WTC11 (cell line): ENCODE data around the gene DKK3. TPM values are rescaled to one million over a fixed set of nuclear protein-coding genes. Genes with fewer than 3 reads are reported as not detected.

Experiments
- ATAC-seq: fragments of 200-7000 bp; cut with Tn5 transposase; 2 replicates; pipeline ENCODE4 v1.10.0; 2021; ENCODE audit warnings: mild to moderate bottlenecking, moderate library complexity
- CTCF ChIA-PET: fragments of 300-600 bp; sonication (Branson Sonifier 250); formaldehyde crosslinking; loops from one replicate; lab custom pipeline; 2021; ENCODE audit warnings: antibody characterized with exemption; lab: Charles Lee
- POLR2A ChIA-PET: fragments of 350-600 bp; sonication (Branson Sonifier 250); formaldehyde crosslinking; loops from one replicate; lab custom pipeline; 2021; ENCODE audit warnings: antibody characterized with exemption; lab: Charles Lee
- DNase-seq: peaks from one replicate; pipeline ENCODE4 v3.0.0; 2021; ENCODE audit warnings: low spot score
- H3K27ac Mint-ChIP-seq: 2 replicates; pipeline ENCODE4 v1.8.0; 2021; ENCODE audit warnings: mixed read lengths
- H3K27me3 Mint-ChIP-seq: 2 replicates; pipeline ENCODE4 v1.8.0; 2021; ENCODE audit warnings: low read depth, mild to moderate bottlenecking, moderate library complexity, mixed read lengths
- H3K36me3 Mint-ChIP-seq: 2 replicates; pipeline ENCODE4 v1.8.0; 2021; ENCODE audit warnings: mixed read lengths
- H3K4me1 Mint-ChIP-seq: 2 replicates; pipeline ENCODE4 v1.8.0; 2022; ENCODE audit warnings: mixed read lengths
- H3K4me3 Mint-ChIP-seq: 2 replicates; pipeline ENCODE4 v1.8.0; 2021; ENCODE audit warnings: mild to moderate bottlenecking, moderate library complexity, mixed read lengths
- H3K9me3 Mint-ChIP-seq: 2 replicates; pipeline ENCODE4 v1.8.0; 2021; ENCODE audit warnings: mixed read lengths
- ARID4B ChIP-seq: sonication (generic); formaldehyde crosslinking; IDR thresholded peaks from 2 replicates; pipeline ENCODE4 v1.8.0; 2023; ENCODE audit warnings: missing genetic modification reagents, mild to moderate bottlenecking, borderline replicate concordance
- CBFB ChIP-seq: sonication (generic); formaldehyde crosslinking; IDR thresholded peaks from 2 replicates; pipeline ENCODE4 v1.8.1; 2022; ENCODE audit warnings: mild to moderate bottlenecking, low read depth, missing genetic modification reagents
- E2F1 ChIP-seq: sonication (generic); formaldehyde crosslinking; IDR thresholded peaks from 2 replicates; pipeline ENCODE4 v1.8.0; 2022; ENCODE audit warnings: mild to moderate bottlenecking, missing genetic modification reagents
- FOXP1 ChIP-seq: sonication (generic); formaldehyde crosslinking; IDR thresholded peaks from 2 replicates; pipeline ENCODE4 v1.8.0; 2022; ENCODE audit warnings: missing genetic modification reagents, mild to moderate bottlenecking, moderate library complexity, borderline replicate concordance
- GABPB1 ChIP-seq: sonication (generic); formaldehyde crosslinking; IDR thresholded peaks from 2 replicates; pipeline ENCODE4 v1.8.1; 2023; ENCODE audit warnings: mild to moderate bottlenecking, missing genetic modification reagents
- NR1H2 ChIP-seq: sonication (generic); formaldehyde crosslinking; IDR thresholded peaks from 2 replicates; pipeline ENCODE4 v1.9.0; 2021; ENCODE audit warnings: mild to moderate bottlenecking, moderate library complexity, missing genetic modification reagents
- PRRX2 ChIP-seq: fragments of 250-450 bp; sonication (Bioruptor Pico); IDR thresholded peaks from 2 replicates; pipeline ENCODE4 v1.8.0; 2021; ENCODE audit warnings: mild to moderate bottlenecking
- RELA ChIP-seq: sonication (generic); formaldehyde crosslinking; IDR thresholded peaks from 2 replicates; pipeline ENCODE4 v1.8.1; 2022; ENCODE audit warnings: missing genetic modification reagents, mild to moderate bottlenecking, borderline replicate concordance
- USF1 ChIP-seq: sonication (generic); formaldehyde crosslinking; IDR thresholded peaks from 2 replicates; pipeline ENCODE4 v1.8.0; 2022; ENCODE audit warnings: mild to moderate bottlenecking, missing genetic modification reagents
- ZNF219 ChIP-seq: sonication (generic); formaldehyde crosslinking; IDR thresholded peaks from 2 replicates; pipeline ENCODE4 v1.8.0; 2023; ENCODE audit warnings: missing genetic modification reagents, mild to moderate bottlenecking, borderline replicate concordance
- ZNF396 ChIP-seq: fragments of 250-450 bp; sonication (Bioruptor Pico); IDR thresholded peaks from 2 replicates; pipeline ENCODE4 v1.8.0; 2021; ENCODE audit warnings: mild to moderate bottlenecking, moderate library complexity, borderline replicate concordance
- ZNF423 ChIP-seq: fragments of 250-450 bp; sonication (Bioruptor Pico); IDR thresholded peaks from 2 replicates; pipeline ENCODE4 v2.1.2; 2022; ENCODE audit warnings: mild to moderate bottlenecking, moderate library complexity
- ZNF425 ChIP-seq: fragments of 250-450 bp; sonication (Bioruptor Pico); conservative IDR thresholded peaks from 2 replicates; pipeline ENCODE4 v1.9.0; 2021; ENCODE audit warnings: mild to moderate bottlenecking
- ZNF671 ChIP-seq: fragments of 250-450 bp; sonication (Bioruptor Pico); IDR thresholded peaks from 2 replicates; pipeline ENCODE4 v1.8.0; 2021; ENCODE audit warnings: mild to moderate bottlenecking
- total RNA-seq: library from RNA; stranded (reverse); gene quantifications from 3 replicates; pipeline ENCODE4 v1.2.3, GENCODE V29; 2021
- TF ChIP-seq, protein P1 (sequence below): fragments of 250-450 bp; sonication (Bioruptor Pico); IDR thresholded peaks from 2 replicates; pipeline ENCODE4 v2.1.2; 2022; ENCODE audit warnings: mild to moderate bottlenecking, moderate library complexity
- TF ChIP-seq, protein P2 (sequence below): sonication (generic); formaldehyde crosslinking; IDR thresholded peaks from 2 replicates; pipeline ENCODE4 v1.8.0; 2022; ENCODE audit warnings: mild to moderate bottlenecking, missing genetic modification reagents

DKK3 gene
- total RNA-seq, 1 experiment from 2014 or later: 17.6 TPM

GRCh38 chr11:11985016-11985715 is 23.3 kb downstream of the DKK3 start:
- H3K27me3 Mint-ChIP-seq: no peaks in the 10 kb centered on the region
- CTCF ChIA-PET: interaction anchor here (1.0 to 1.9 kb wide), 2 partner anchors 18 kb away, joined by 3 to 6 read pairs; no protein-coding TSS in a partner anchor
- no peak overlapping the region for H3K27ac Mint-ChIP-seq
- DNase-seq (no peak), ATAC-seq (no peak)
- peaks cover 23% of the 10 kb centered on the region for H3K4me1 Mint-ChIP-seq
- peaks cover 13% of the 10 kb centered on the region for H3K36me3 Mint-ChIP-seq
- H3K4me3 Mint-ChIP-seq: no peak overlapping the region
- no peak for TF ChIP-seq ZNF219
- no peak for TF ChIP-seq ZNF396 (CRISPR knock-in tag)
- TF ChIP-seq FOXP1: no peak
- no peak for TF ChIP-seq E2F1 (CRISPR knock-in tag)
- TF ChIP-seq PRRX2 (CRISPR knock-in tag): no peak
- TF ChIP-seq GABPB1: no peak
- TF ChIP-seq RELA (CRISPR knock-in tag): no peak
- TF ChIP-seq, protein P1, sequence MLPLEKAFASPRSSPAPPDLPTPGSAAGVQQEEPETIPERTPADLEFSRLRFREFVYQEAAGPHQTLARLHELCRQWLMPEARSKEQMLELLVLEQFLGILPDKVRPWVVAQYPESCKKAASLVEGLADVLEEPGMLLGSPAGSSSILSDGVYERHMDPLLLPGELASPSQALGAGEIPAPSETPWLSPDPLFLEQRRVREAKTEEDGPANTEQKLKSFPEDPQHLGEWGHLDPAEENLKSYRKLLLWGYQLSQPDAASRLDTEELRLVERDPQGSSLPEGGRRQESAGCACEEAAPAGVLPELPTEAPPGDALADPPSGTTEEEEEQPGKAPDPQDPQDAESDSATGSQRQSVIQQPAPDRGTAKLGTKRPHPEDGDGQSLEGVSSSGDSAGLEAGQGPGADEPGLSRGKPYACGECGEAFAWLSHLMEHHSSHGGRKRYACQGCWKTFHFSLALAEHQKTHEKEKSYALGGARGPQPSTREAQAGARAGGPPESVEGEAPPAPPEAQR (CRISPR knock-in tag): no peak
- TF ChIP-seq, protein P2, sequence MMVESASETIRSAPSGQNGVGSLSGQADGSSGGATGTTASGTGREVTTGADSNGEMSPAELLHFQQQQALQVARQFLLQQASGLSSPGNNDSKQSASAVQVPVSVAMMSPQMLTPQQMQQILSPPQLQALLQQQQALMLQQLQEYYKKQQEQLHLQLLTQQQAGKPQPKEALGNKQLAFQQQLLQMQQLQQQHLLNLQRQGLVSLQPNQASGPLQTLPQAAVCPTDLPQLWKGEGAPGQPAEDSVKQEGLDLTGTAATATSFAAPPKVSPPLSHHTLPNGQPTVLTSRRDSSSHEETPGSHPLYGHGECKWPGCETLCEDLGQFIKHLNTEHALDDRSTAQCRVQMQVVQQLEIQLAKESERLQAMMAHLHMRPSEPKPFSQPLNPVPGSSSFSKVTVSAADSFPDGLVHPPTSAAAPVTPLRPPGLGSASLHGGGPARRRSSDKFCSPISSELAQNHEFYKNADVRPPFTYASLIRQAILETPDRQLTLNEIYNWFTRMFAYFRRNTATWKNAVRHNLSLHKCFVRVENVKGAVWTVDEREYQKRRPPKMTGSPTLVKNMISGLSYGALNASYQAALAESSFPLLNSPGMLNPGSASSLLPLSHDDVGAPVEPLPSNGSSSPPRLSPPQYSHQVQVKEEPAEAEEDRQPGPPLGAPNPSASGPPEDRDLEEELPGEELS (CRISPR knock-in tag): no peak
- no peak for TF ChIP-seq NR1H2 (CRISPR knock-in tag)
- TF ChIP-seq ZNF425 (CRISPR knock-in tag): no peak
- TF ChIP-seq ARID4B (CRISPR knock-in tag): no peak
- no peak for TF ChIP-seq ZNF671 (CRISPR knock-in tag)
- peaks cover 8% of the 10 kb centered on the region for H3K9me3 Mint-ChIP-seq
- POLR2A ChIA-PET: no interaction called here

DNA sequence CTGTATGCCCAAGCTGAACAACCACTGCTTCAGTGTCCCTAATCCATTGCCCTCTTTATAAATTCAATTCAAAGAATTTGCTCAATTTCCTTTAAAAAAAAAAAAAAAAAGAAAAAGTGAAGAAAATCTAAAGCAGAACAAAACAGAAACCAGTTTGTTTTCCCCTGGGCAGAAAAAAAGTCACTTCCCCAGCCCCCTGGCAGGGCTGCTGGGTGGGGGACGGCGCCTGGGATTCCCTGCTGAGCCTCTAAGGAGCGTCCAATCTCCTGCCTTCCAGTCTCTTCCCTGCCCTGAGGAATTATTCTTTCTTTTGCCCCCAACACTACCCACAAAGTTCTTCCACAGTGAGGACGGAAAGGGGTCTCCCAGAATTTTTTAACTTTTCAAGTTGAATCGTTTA is 23.9 kb downstream of the DKK3 start:
- peaks cover 23% of the 10 kb centered on the region for H3K4me1 Mint-ChIP-seq
- TF ChIP-seq USF1 (CRISPR knock-in tag): no peak
- peak; percentile 51; the same call in 1 of the 2 replicates for TF ChIP-seq ZNF423 (CRISPR knock-in tag)
- TF ChIP-seq CBFB (CRISPR knock-in tag): no peak
- TF ChIP-seq ZNF425 (CRISPR knock-in tag): no peak
- TF ChIP-seq, all 79 proteins: peak for 1
- H3K9me3 Mint-ChIP-seq: peaks cover 8% of the 10 kb centered on the region
- CTCF ChIA-PET: interaction anchor here (1.0 kb wide), 1 partner anchor 18 kb away, joined by 3 read pairs; no protein-coding TSS in a partner anchor
- H3K36me3 Mint-ChIP-seq: peaks cover 13% of the 10 kb centered on the region
- DNase-seq (no peak), ATAC-seq (no peak)
- no peaks in the 10 kb centered on the region for H3K27me3 Mint-ChIP-seq
- no peak overlapping the region for H3K4me3 Mint-ChIP-seq
- POLR2A ChIA-PET: no interaction called here
- no peak overlapping the region for H3K27ac Mint-ChIP-seq
